ENCODE data around the gene NDC1.
"Not testable (repeated sequence)": the region's sequence is repeated elsewhere in the genome, so short reads cannot be mapped to it uniquely, and the experiment has no call there.

The NDC1 gene

GRCh38 chr1:53837924-53838653, at the start of gene NDC1:
Gene NDC1 (minus strand): TSS chr1:53838296. CDS start chr1:53838261, 35 bp downstream.
- H3K9ac ChIP-seq (ENCODE audit: low read depth in 1 of 2, low read length in 2 of 2) = peak within 1 kb of the TSS; percentile 72 to 98
- H3K27ac ChIP-seq (ENCODE audit: low read depth, low read length) = peak within 1 kb of the TSS; percentile 98
- H3K9me3 ChIP-seq (ENCODE audit: control insufficient read depth in 1 of 2, low read length in 2 of 2) = peaks cover 0 to 3% of the 10 kb centered on the region in 2 donors
- no peaks in the 10 kb centered on the region for H3K36me3 ChIP-seq (ENCODE audit: control insufficient read depth in 1 of 2, insufficient read depth in 2 of 2, low read length in 2 of 2)
- H3K4me3 ChIP-seq (ENCODE audit: low read depth in 1 of 2, low read length in 2 of 2) = peak within 1 kb of the TSS; percentile 84 to 92
- H3K4me1 ChIP-seq (ENCODE audit: control insufficient read depth in 1 of 2, insufficient read depth in 2 of 2, low read length in 2 of 2) = peaks cover 0 to 6% of the 10 kb centered on the region in 2 donors
- H3K27me3 ChIP-seq (ENCODE audit: control insufficient read depth in 1 of 2, insufficient read depth in 2 of 2, low read length in 2 of 2) = no peaks in the 10 kb centered on the region

GRCh38 chr1:53883600-53883999, 45.5 kb upstream of the NDC1 start:
- not testable (repeated sequence) for H3K9me3 ChIP-seq (ENCODE audit: control insufficient read depth in 1 of 2, low read length in 2 of 2); H3K4me1 ChIP-seq (ENCODE audit: control insufficient read depth in 1 of 2, insufficient read depth in 2 of 2, low read length in 2 of 2); H3K9ac ChIP-seq (ENCODE audit: low read depth in 1 of 2, low read length in 2 of 2); H3K27ac ChIP-seq (ENCODE audit: low read depth, low read length); H3K27me3 ChIP-seq (ENCODE audit: control insufficient read depth in 1 of 2, insufficient read depth in 2 of 2, low read length in 2 of 2); H3K4me3 ChIP-seq (ENCODE audit: low read depth in 1 of 2, low read length in 2 of 2)
- H3K36me3 ChIP-seq (ENCODE audit: control insufficient read depth in 1 of 2, insufficient read depth in 2 of 2, low read length in 2 of 2) = peaks cover 9 to 26% of the 10 kb centered on the region in 2 donors

- H3K27ac ChIP-seq (ENCODE audit: low read depth, low read length); H3K4me1 ChIP-seq (ENCODE audit: control insufficient read depth in 1 of 2, insufficient read depth in 2 of 2, low read length in 2 of 2); H3K9ac ChIP-seq (ENCODE audit: low read depth in 1 of 2, low read length in 2 of 2); H3K27me3 ChIP-seq (ENCODE audit: control insufficient read depth in 1 of 2, insufficient read depth in 2 of 2, low read length in 2 of 2); H3K9me3 ChIP-seq (ENCODE audit: control insufficient read depth in 1 of 2, low read length in 2 of 2); H3K4me3 ChIP-seq (ENCODE audit: low read depth in 1 of 2, low read length in 2 of 2): not testable (repeated sequence)
- peaks cover 16 to 33% of the 10 kb centered on the region in 2 donors for H3K36me3 ChIP-seq (ENCODE audit: control insufficient read depth in 1 of 2, insufficient read depth in 2 of 2, low read length in 2 of 2)
Observed at GRCh38 chr1:53881853-53882252, 43.8 kb upstream of the NDC1 start.

GRCh38 chr1:53878492-53879105, 40.5 kb upstream of the NDC1 start:
- no peak overlapping the region for H3K9ac ChIP-seq (ENCODE audit: low read depth in 1 of 2, low read length in 2 of 2)
- H3K4me3 ChIP-seq (ENCODE audit: low read depth in 1 of 2, low read length in 2 of 2) = no peak overlapping the region
- no peak overlapping the region for H3K27ac ChIP-seq (ENCODE audit: low read depth, low read length)
- H3K9me3 ChIP-seq (ENCODE audit: control insufficient read depth in 1 of 2, low read length in 2 of 2) = no peaks in the 10 kb centered on the region
- H3K27me3 ChIP-seq (ENCODE audit: control insufficient read depth in 1 of 2, insufficient read depth in 2 of 2, low read length in 2 of 2) = no peaks in the 10 kb centered on the region
- H3K4me1 ChIP-seq (ENCODE audit: control insufficient read depth in 1 of 2, insufficient read depth in 2 of 2, low read length in 2 of 2) = no peaks in the 10 kb centered on the region
- H3K36me3 ChIP-seq (ENCODE audit: control insufficient read depth in 1 of 2, insufficient read depth in 2 of 2, low read length in 2 of 2) = peaks cover 31 to 34% of the 10 kb centered on the region in 2 donors

GRCh38 chr1:53875150-53875549, 37.1 kb upstream of the NDC1 start:
- H3K9ac ChIP-seq (ENCODE audit: low read depth in 1 of 2, low read length in 2 of 2); H3K4me3 ChIP-seq (ENCODE audit: low read depth in 1 of 2, low read length in 2 of 2); H3K4me1 ChIP-seq (ENCODE audit: control insufficient read depth in 1 of 2, insufficient read depth in 2 of 2, low read length in 2 of 2); H3K27me3 ChIP-seq (ENCODE audit: control insufficient read depth in 1 of 2, insufficient read depth in 2 of 2, low read length in 2 of 2); H3K27ac ChIP-seq (ENCODE audit: low read depth, low read length); H3K9me3 ChIP-seq (ENCODE audit: control insufficient read depth in 1 of 2, low read length in 2 of 2): not testable (repeated sequence)
- peaks cover 27 to 43% of the 10 kb centered on the region in 2 donors for H3K36me3 ChIP-seq (ENCODE audit: control insufficient read depth in 1 of 2, insufficient read depth in 2 of 2, low read length in 2 of 2)

GRCh38 chr1:53871773-53872484, 33.8 kb upstream of the NDC1 start:
- Histone ChIP-seq H3K36me3 (ENCODE audit: control insufficient read depth in 1 of 2, insufficient read depth in 2 of 2, low read length in 2 of 2) (peaks cover 20 to 30% of the 10 kb centered on the region in 2 donors), H3K4me3 (ENCODE audit: low read depth in 1 of 2, low read length in 2 of 2) (no peak overlapping the region), H3K27ac (ENCODE audit: low read depth, low read length) (no peak overlapping the region), H3K9me3 (ENCODE audit: control insufficient read depth in 1 of 2, low read length in 2 of 2) (no peaks in the 10 kb centered on the region), H3K27me3 (ENCODE audit: control insufficient read depth in 1 of 2, insufficient read depth in 2 of 2, low read length in 2 of 2) (no peaks in the 10 kb centered on the region), H3K4me1 (ENCODE audit: control insufficient read depth in 1 of 2, insufficient read depth in 2 of 2, low read length in 2 of 2) (peaks cover 4 to 13% of the 10 kb centered on the region in 2 donors), H3K9ac (ENCODE audit: low read depth in 1 of 2, low read length in 2 of 2) (no peak overlapping the region)

GRCh38 chr1:53871221-53871620, 33.1 kb upstream of the NDC1 start:
- no peaks in the 10 kb centered on the region for H3K27me3 ChIP-seq (ENCODE audit: control insufficient read depth in 1 of 2, insufficient read depth in 2 of 2, low read length in 2 of 2)
- H3K27ac ChIP-seq (ENCODE audit: low read depth, low read length) = no peak overlapping the region
- H3K9me3 ChIP-seq (ENCODE audit: control insufficient read depth in 1 of 2, low read length in 2 of 2) = no peaks in the 10 kb centered on the region
- no peak overlapping the region for H3K9ac ChIP-seq (ENCODE audit: low read depth in 1 of 2, low read length in 2 of 2)
- peaks cover 4 to 13% of the 10 kb centered on the region in 2 donors for H3K4me1 ChIP-seq (ENCODE audit: control insufficient read depth in 1 of 2, insufficient read depth in 2 of 2, low read length in 2 of 2)
- H3K4me3 ChIP-seq (ENCODE audit: low read depth in 1 of 2, low read length in 2 of 2) = no peak overlapping the region
- H3K36me3 ChIP-seq (ENCODE audit: control insufficient read depth in 1 of 2, insufficient read depth in 2 of 2, low read length in 2 of 2) = peaks cover 15 to 31% of the 10 kb centered on the region in 2 donors

DNA sequence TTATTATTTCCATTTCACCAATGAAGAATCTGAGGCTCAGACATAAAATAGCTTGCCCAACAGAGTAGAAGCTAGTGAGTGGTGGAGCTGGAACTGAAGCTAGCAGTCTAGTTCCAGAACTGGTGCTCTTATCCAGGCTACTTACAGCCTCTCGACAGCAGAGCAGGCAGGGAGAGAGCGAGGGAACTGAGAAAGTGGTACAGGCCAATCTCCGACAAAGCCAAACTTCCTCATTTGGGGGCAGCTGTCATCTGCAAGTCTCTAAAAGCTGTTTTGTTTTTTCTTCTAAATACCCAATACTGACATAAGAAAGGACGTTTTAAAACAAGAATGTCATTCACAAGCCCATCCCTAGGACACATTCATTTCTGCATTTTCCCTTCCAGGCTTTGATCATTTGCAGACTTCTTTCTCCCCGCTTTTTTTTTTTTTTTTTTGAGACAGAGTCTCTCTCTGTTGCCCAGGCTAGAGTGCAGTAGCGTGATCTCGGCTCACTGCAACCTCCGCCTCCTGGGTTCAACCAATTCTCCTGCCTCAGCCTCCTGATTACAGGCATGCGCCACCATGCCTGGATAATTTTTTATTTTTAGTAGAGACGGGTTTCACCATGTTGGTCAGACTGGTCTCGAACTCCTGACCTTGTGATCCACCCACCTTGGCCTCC, 31.5 kb upstream of the NDC1 start:
- H3K4me3 ChIP-seq (ENCODE audit: low read depth in 1 of 2, low read length in 2 of 2) = no peak overlapping the region
- H3K9ac ChIP-seq (ENCODE audit: low read depth in 1 of 2, low read length in 2 of 2) = no peak overlapping the region
- peaks cover 4 to 13% of the 10 kb centered on the region in 2 donors for H3K4me1 ChIP-seq (ENCODE audit: control insufficient read depth in 1 of 2, insufficient read depth in 2 of 2, low read length in 2 of 2)
- peaks cover 7 to 37% of the 10 kb centered on the region in 2 donors for H3K36me3 ChIP-seq (ENCODE audit: control insufficient read depth in 1 of 2, insufficient read depth in 2 of 2, low read length in 2 of 2)
- no peak overlapping the region for H3K27ac ChIP-seq (ENCODE audit: low read depth, low read length)
- no peaks in the 10 kb centered on the region for H3K27me3 ChIP-seq (ENCODE audit: control insufficient read depth in 1 of 2, insufficient read depth in 2 of 2, low read length in 2 of 2)
- H3K9me3 ChIP-seq (ENCODE audit: control insufficient read depth in 1 of 2, low read length in 2 of 2) = no peaks in the 10 kb centered on the region

DNA sequence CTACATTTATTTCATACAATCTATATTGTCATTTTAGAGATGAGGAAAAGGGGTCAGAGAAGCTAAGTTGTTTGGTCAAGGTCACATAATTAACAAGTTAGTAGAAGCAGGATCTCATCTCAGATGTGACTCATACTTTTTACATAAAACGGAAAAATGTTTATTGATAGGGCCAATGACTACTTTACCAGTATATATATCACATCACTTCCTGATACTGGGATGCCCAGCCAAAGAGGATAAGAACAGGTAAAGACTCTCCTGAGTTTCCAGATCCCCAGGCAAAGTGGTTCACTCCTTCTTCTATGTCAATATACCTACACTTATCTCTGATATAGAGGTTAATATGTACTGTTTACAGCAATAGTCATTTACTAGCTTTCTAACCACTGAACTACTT, 30.5 kb upstream of the NDC1 start:
- peaks cover 4 to 13% of the 10 kb centered on the region in 2 donors for H3K4me1 ChIP-seq (ENCODE audit: control insufficient read depth in 1 of 2, insufficient read depth in 2 of 2, low read length in 2 of 2)
- H3K9ac ChIP-seq (ENCODE audit: low read depth in 1 of 2, low read length in 2 of 2) = no peak overlapping the region
- no peaks in the 10 kb centered on the region for H3K9me3 ChIP-seq (ENCODE audit: control insufficient read depth in 1 of 2, low read length in 2 of 2)
- H3K27ac ChIP-seq (ENCODE audit: low read depth, low read length) = no peak overlapping the region
- no peaks in the 10 kb centered on the region for H3K27me3 ChIP-seq (ENCODE audit: control insufficient read depth in 1 of 2, insufficient read depth in 2 of 2, low read length in 2 of 2)
- H3K4me3 ChIP-seq (ENCODE audit: low read depth in 1 of 2, low read length in 2 of 2) = no peak overlapping the region
- peaks cover 7 to 33% of the 10 kb centered on the region in 2 donors for H3K36me3 ChIP-seq (ENCODE audit: control insufficient read depth in 1 of 2, insufficient read depth in 2 of 2, low read length in 2 of 2)

DNA sequence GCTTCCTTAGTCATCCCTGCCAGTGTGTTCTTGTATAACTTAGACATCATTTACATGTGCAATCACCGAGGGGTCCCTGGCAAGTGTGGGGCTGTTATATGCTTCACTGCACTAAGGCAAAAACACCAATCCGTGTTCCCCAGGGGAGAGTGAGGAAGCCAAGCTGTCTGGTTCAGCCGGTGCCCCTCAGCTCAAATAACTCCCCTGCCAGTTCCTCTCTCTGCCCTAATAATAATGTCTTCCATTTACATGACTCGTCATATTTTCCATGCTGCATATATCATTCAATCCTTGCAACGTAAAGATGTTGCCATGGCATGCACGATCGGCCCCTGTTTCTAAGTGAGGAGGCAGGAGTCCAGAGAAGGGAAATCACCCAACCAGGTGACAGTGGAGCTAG, 24.4 kb upstream of the NDC1 start:
- H3K36me3 ChIP-seq (ENCODE audit: control insufficient read depth in 1 of 2, insufficient read depth in 2 of 2, low read length in 2 of 2) = peaks cover 9 to 37% of the 10 kb centered on the region in 2 donors

More for the DNA sequence above, 24.4 kb upstream of the NDC1 start:
- no peaks in the 10 kb centered on the region for H3K27me3 ChIP-seq (ENCODE audit: control insufficient read depth in 1 of 2, insufficient read depth in 2 of 2, low read length in 2 of 2)
- no peak overlapping the region for H3K9ac ChIP-seq (ENCODE audit: low read depth in 1 of 2, low read length in 2 of 2)
- H3K27ac ChIP-seq (ENCODE audit: low read depth, low read length) = no peak overlapping the region
- H3K4me1 ChIP-seq (ENCODE audit: control insufficient read depth in 1 of 2, insufficient read depth in 2 of 2, low read length in 2 of 2) = no peaks in the 10 kb centered on the region
- no peaks in the 10 kb centered on the region for H3K9me3 ChIP-seq (ENCODE audit: control insufficient read depth in 1 of 2, low read length in 2 of 2)
- H3K4me3 ChIP-seq (ENCODE audit: low read depth in 1 of 2, low read length in 2 of 2) = no peak overlapping the region

All from duodenal mucosa (tissue), 2 donors.